SK-N-MC (cell line): ENCODE measurements around the gene RYR2.

Experiments used
- EZH2 ChIP-seq: fragments of 200-600 bp; sonication (generic); IDR thresholded peaks from one replicate; pipeline ENCODE4 v1.6.1; 2017; ENCODE audit warnings: antibody characterized with exemption
- FOXP2 ChIP-seq: optimal IDR thresholded peaks from 2 replicates; pipeline ENCODE3; 2011; ENCODE audit warnings: mild to moderate bottlenecking, moderate library complexity; ENCODE audit not compliant: insufficient read depth; ENCODE audit errors: extremely low read length, control extremely low read depth
- POLR2AphosphoS5 ChIP-seq: IDR thresholded peaks from 2 replicates; pipeline ENCODE4 v1.6.1; 2012; ENCODE audit warnings: mild to moderate bottlenecking, low read depth, low read length, borderline replicate concordance

GRCh38 chr1:237673631-237674030, 631.6 kb downstream of the RYR2 start:
- no peak for TF ChIP-seq EZH2
- no peak for TF ChIP-seq POLR2AphosphoS5
- TF ChIP-seq FOXP2, result no peak
